Activated CD4-positive, alpha-beta T cell treated with anti-CD3 and anti-CD28 coated beads, Interleukin-10, Interleukin-2, amounts not matched to agents 100 ng/mL and 50 ng/mL, durations not matched to agents 16 hours and 8 hours (primary cell): ENCODE data around the gene ROR2.

Experiments used
- DNase-seq: peaks from one replicate; pipeline ENCODE4 v3.0.0-alpha.2; 2020

The ROR2 gene

GRCh38 chr9:91948597-91949391 is 1.2 kb downstream of the ROR2 start:
- DNase-seq: peak; percentile 35

- DNase-seq: no peak
Observed at GRCh38 chr9:91948101-91948596, 1.9 kb downstream of the ROR2 start.

- DNase-seq: no peak
Observed at GRCh38 chr9:91946653-91947488, 3.2 kb downstream of the ROR2 start.

- no peak for DNase-seq
Observed at GRCh38 chr9:91946196-91946595, 3.8 kb downstream of the ROR2 start.

- DNase-seq: no peak
Observed at GRCh38 chr9:91945277-91946085, 4.5 kb downstream of the ROR2 start.

GRCh38 chr9:91944711-91945110 is 5.3 kb downstream of the ROR2 start:
- DNase-seq: no peak

GRCh38 chr9:91943478-91944470 is 6.3 kb downstream of the ROR2 start:
- no peak for DNase-seq

- no peak for DNase-seq
Observed at GRCh38 chr9:91942201-91942600, 7.8 kb downstream of the ROR2 start.

GRCh38 chr9:91939978-91940377 is 10.1 kb downstream of the ROR2 start:
- no peak for DNase-seq

- no peak for DNase-seq
Observed at GRCh38 chr9:91937727-91938126, 12.3 kb downstream of the ROR2 start.

GRCh38 chr9:91937056-91937455 is 13.0 kb downstream of the ROR2 start:
- DNase-seq: no peak

- no peak for DNase-seq
Observed at GRCh38 chr9:91935805-91936514, 14.1 kb downstream of the ROR2 start.

GRCh38 chr9:91935066-91935749 is 14.8 kb downstream of the ROR2 start:
- no peak for DNase-seq

GRCh38 chr9:91934654-91935053 is 15.4 kb downstream of the ROR2 start:
- DNase-seq: no peak

- no peak for DNase-seq
Observed at GRCh38 chr9:91933556-91934352, 16.3 kb downstream of the ROR2 start.

- no peak for DNase-seq
Observed at GRCh38 chr9:91930475-91930874, 19.6 kb downstream of the ROR2 start.

GRCh38 chr9:91929331-91929730 is 20.7 kb downstream of the ROR2 start:
- DNase-seq: no peak

- DNase-seq: no peak
Observed at GRCh38 chr9:91927922-91928510, 22.0 kb downstream of the ROR2 start.

- DNase-seq: no peak
Observed at GRCh38 chr9:91924090-91924489, 25.9 kb downstream of the ROR2 start.
